Transverse colon (tissue), 4 donors: ENCODE measurements around the gene ARL2. TPM values are rescaled to one million over a fixed set of nuclear protein-coding genes. Genes with fewer than 3 reads are reported as not detected.

ENCODE experiments used
- DNase-seq: peaks from one replicate; pipeline ENCODE4 v3.0.0-alpha.2; 2019
- H3K27ac ChIP-seq, 4 donors: fragments of 200-600 bp; sonication (generic); 2 replicates each; pipeline ENCODE4 v1.5.1; 2016 to 2018; ENCODE audit warnings: inconsistent platforms in 4 of 4
- H3K27me3 ChIP-seq: fragments of 200-600 bp; sonication (generic); 2 replicates; pipeline ENCODE4 v1.5.1; 2017; ENCODE audit warnings: inconsistent platforms
- H3K36me3 ChIP-seq, 4 donors: fragments of 200-600 bp; sonication (generic); 2 replicates each; pipeline ENCODE4 v1.5.1; 2017 to 2019; ENCODE audit warnings: inconsistent platforms in 4 of 4
- H3K4me1 ChIP-seq, 4 donors: fragments of 200-600 bp; sonication (generic); 2 replicates each; pipeline ENCODE4 v1.5.1; 2017 to 2020; ENCODE audit warnings: inconsistent platforms in 4 of 4
- H3K4me3 ChIP-seq, 4 donors: fragments of 200-600 bp; sonication (generic); 1 replicate in 1 of 4; 2 replicates in 3 of 4; pipeline versions ENCODE4 v1.5.1 to v1.6.1; 2017 to 2019; ENCODE audit warnings: inconsistent platforms in 4 of 4
- H3K9me3 ChIP-seq, 2 donors: fragments of 200-600 bp; sonication (generic); 2 replicates each; pipeline ENCODE4 v1.5.1; 2017 to 2019; ENCODE audit warnings: inconsistent platforms in 2 of 2
- CTCF ChIP-seq, 5 experiments: fragments of 200-600 bp in 3 of 5; fragments of 450-650 bp in 2 of 5; sonication (generic) in 3 of 5; IDR thresholded peaks; 1 replicate in 2 of 5; 2 replicates in 3 of 5; pipeline ENCODE4 v1.5.1; 2016 to 2017; ENCODE audit warnings: antibody characterized with exemption in 5 of 5, inconsistent platforms in 3 of 5, mild to moderate bottlenecking in 2 of 5, moderate library complexity in 1 of 5
- EP300 ChIP-seq: sonication (generic); formaldehyde crosslinking; IDR thresholded peaks from one replicate; pipeline ENCODE4 v1.6.1; 2017; ENCODE audit warnings: antibody characterized with exemption, low read depth
- POLR2A ChIP-seq: fragments of 450-650 bp; IDR thresholded peaks from one replicate; pipeline ENCODE4 v1.6.1; 2016; ENCODE audit warnings: antibody characterized with exemption, mild to moderate bottlenecking, moderate library complexity
- POLR2AphosphoS5 ChIP-seq, 3 donors: sonication (generic); formaldehyde crosslinking; IDR thresholded peaks; one replicate each; pipeline ENCODE4 v1.6.1; 2016; ENCODE audit warnings: antibody characterized with exemption in 3 of 3
- WGBS, 2 donors: methylation state at CpG; one replicate each; pipeline ENCODE4 v1.1.5; 2018; ENCODE audit warnings: low coverage in 1 of 2; 5-methylcytosine and 5-hydroxymethylcytosine counted together
- in situ Hi-C, 4 donors: fragments of 200-750 bp; cut with MboI; loops; one replicate each; pipeline versions ENCODE4 v1.15.0 to v1.15.1; 2017; ENCODE audit warnings: low sequenced_read_pairs in 3 of 4, low pct_ligation_motif_present in 1 of 4, low pct_unique_long_range_greater_than_20kb in 1 of 4
- intact Hi-C: fragments of 100-400 bp; cut with DNase I; formaldehyde crosslinking; loops from one replicate; pipeline ENCODE4 v1.15.1; 2023; ENCODE audit warnings: low total_unique reads
- total RNA-seq, 4 donors: library from RNA; depleted of rRNA; stranded (reverse); fragments of >200 nt; gene quantifications; one replicate each; pipeline ENCODE4 v1.1.0, GENCODE V29; 2016

ARL2 gene
- total RNA-seq, 4 donors from 2014 or later, result 28.4 to 147 (median 85.8) TPM

GRCh38 chr11:65026810-65027209 is 12.8 kb downstream of the ARL2 start:
- in situ Hi-C loops, result no loop called here

GRCh38 chr11:65027213-65028067 is 13.5 kb downstream of the ARL2 start, which contains the start of gene SNX15:
TSS of gene SNX15 (plus strand) at chr11:65027439. CDS start at chr11:65027538, 99 bp downstream.
- TF ChIP-seq EP300, result no peak
- TF ChIP-seq CTCF (IDR thresholded peaks at IDR 0.05), result peak; percentile 75 to 86 (median 84)
- peak; percentile 65 to 84 (median 80) for TF ChIP-seq POLR2AphosphoS5 (IDR thresholded peaks at IDR 0.05)
- peak; percentile 88 for TF ChIP-seq POLR2A
- peak within 1 kb of the TSS; percentile 40 to 61 (median 56) for H3K4me3 ChIP-seq
- no peaks in the 10 kb centered on the region for H3K9me3 ChIP-seq
- DNase-seq, result peak; percentile 96
- H3K36me3 ChIP-seq, result peaks cover 0 to 7% (median 0%) of the 10 kb centered on the region in 4 donors
- H3K27me3 ChIP-seq, result no peaks in the 10 kb centered on the region
- WGBS, 2 donors, result 0 to 1% methylated on average over 8 to 41 of the region's 51 CpGs
- H3K27ac ChIP-seq, result peak within 1 kb of the TSS; percentile 87 to 96 (median 90)
- intact Hi-C loops, result loop anchor here (5.0 kb wide), 1 partner anchor 90 kb away; the partner anchor contains the start of gene ZNHIT2
- H3K4me1 ChIP-seq, result peaks cover 12 to 27% (median 19%) of the 10 kb centered on the region in 4 donors
- in situ Hi-C loops, result no loop called here

More at GRCh38 chr11:65026810-65027209, 12.8 kb downstream of the ARL2 start:
- peak overlapping the region; percentile 87 to 96 (median 90) for H3K27ac ChIP-seq
- H3K9me3 ChIP-seq, result no peaks in the 10 kb centered on the region
- DNase-seq, result no peak
- peak overlapping the region in 3 of 4 donors; percentile 40 to 61 (median 51) for H3K4me3 ChIP-seq
- peaks cover 0 to 1% (median 0%) of the 10 kb centered on the region in 4 donors for H3K36me3 ChIP-seq
- H3K4me1 ChIP-seq, result peaks cover 12 to 27% (median 19%) of the 10 kb centered on the region in 4 donors
- intact Hi-C loops, result loop anchor here (5.0 kb wide), 1 partner anchor 90 kb away; the partner anchor contains the start of gene ZNHIT2
- TF ChIP-seq POLR2AphosphoS5 (IDR thresholded peaks at IDR 0.05) (no peak), EP300 (no peak), CTCF (IDR thresholded peaks at IDR 0.05) (no peak), POLR2A (no peak)
- no peaks in the 10 kb centered on the region for H3K27me3 ChIP-seq
- 65% methylated on average over 10 of the region's 10 CpGs; no CpG with 5 or more reads in 1 of the 2 donors for WGBS, 2 donors

GRCh38 chr11:65032216-65032615 is 18.3 kb downstream of the ARL2 start:
- in situ Hi-C loops, result no loop called here
- no peak for TF ChIP-seq EP300
- TF ChIP-seq POLR2AphosphoS5 (IDR thresholded peaks at IDR 0.05), result no peak
- no peak for TF ChIP-seq CTCF (IDR thresholded peaks at IDR 0.05)
- no peak for TF ChIP-seq POLR2A
- 79% methylated on average over 13 of the region's 13 CpGs; no CpG with 5 or more reads in 1 of the 2 donors for WGBS, 2 donors
- H3K36me3 ChIP-seq, result peaks cover 0 to 39% (median 11%) of the 10 kb centered on the region in 4 donors
- no peak overlapping the region for H3K27ac ChIP-seq
- intact Hi-C loops, result no loop called here
- H3K27me3 ChIP-seq, result no peaks in the 10 kb centered on the region
- H3K4me1 ChIP-seq, result peaks cover 12 to 20% (median 14%) of the 10 kb centered on the region in 4 donors
- no peak for DNase-seq
- H3K9me3 ChIP-seq, result no peaks in the 10 kb centered on the region
- H3K4me3 ChIP-seq, result no peak overlapping the region

- in situ Hi-C loops (no loop called here), intact Hi-C loops (no loop called here)
- WGBS, 2 donors, result 81% methylated on average over 2 of the region's 2 CpGs; no CpG with 5 or more reads in 1 of the 2 donors
- Histone ChIP-seq H3K4me1 (peaks cover 0 to 4% (median under 1%) of the 10 kb centered on the region in 4 donors), H3K9me3 (no peaks in the 10 kb centered on the region), H3K36me3 (peaks cover 0 to 39% (median 14%) of the 10 kb centered on the region in 4 donors), H3K4me3 (no peak overlapping the region), H3K27me3 (no peaks in the 10 kb centered on the region), H3K27ac (no peak overlapping the region)
- DNase-seq, result no peak
- TF ChIP-seq EP300, result no peak
Observed at GRCh38 chr11:65034423-65034822, 20.5 kb downstream of the ARL2 start.
